AG04450 (cell line): ENCODE results near the gene COL26A1. TPM values are rescaled to one million over a fixed set of nuclear protein-coding genes. Genes with fewer than 3 reads are reported as not detected.
"Not testable (repeated sequence)": the region's sequence is repeated elsewhere in the genome, so short reads cannot be mapped to it uniquely, and the experiment has no call there.

Experiments used
- CTCF ChIA-PET: fragments of 300-600, 350-600 bp; formaldehyde crosslinking; extraction: SDS; loops from one replicate; lab custom pipeline; 2022; ENCODE audit warnings: antibody characterized with exemption, inconsistent platforms; lab: Charles Lee
- POLR2A ChIA-PET: fragments of 350-600 bp; formaldehyde crosslinking; extraction: SDS; loops from one replicate; lab custom pipeline; 2021; ENCODE audit warnings: antibody characterized with exemption, inconsistent platforms; lab: Yijun Ruan, JAX
- DNase-seq: peaks from one replicate; pipeline ENCODE4 v3.0.0-alpha.2; 2011; ENCODE audit warnings: low read depth, low spot score
- H3K27ac ChIP-seq: one replicate; pipeline ENCODE4 v1.5.1; 2012; ENCODE audit warnings: low read depth, low read length, control low read depth
- H3K27me3 ChIP-seq: one replicate; pipeline ENCODE4 v1.6.0; 2012; ENCODE audit warnings: low read length; ENCODE audit not compliant: control insufficient read depth, insufficient read depth
- H3K4me3 ChIP-seq: 2 replicates; pipeline ENCODE4 v1.5.1; 2011; ENCODE audit warnings: mild to moderate bottlenecking, low read depth, low read length, control low read depth
- H3K9me3 ChIP-seq: 2 replicates; pipeline ENCODE4 v1.5.1; 2012; ENCODE audit warnings: low read length; ENCODE audit not compliant: control insufficient read depth, insufficient read depth
- polyA plus RNA-seq: library from polyadenylated mRNA; depleted of rRNA; stranded (reverse); fragments of >200 nt; gene quantifications from 2 replicates; pipeline ENCODE4 v1.2.3, GENCODE V29; 2011
- TF ChIP-seq, protein P1 (sequence below): IDR thresholded peaks from 2 replicates; pipeline ENCODE4 v1.5.1; 2011; ENCODE audit warnings: low read depth, low read length, control low read depth, inconsistent platforms

COL26A1 gene
- polyA plus RNA-seq, 1 experiment = 0.06 TPM

DNA sequence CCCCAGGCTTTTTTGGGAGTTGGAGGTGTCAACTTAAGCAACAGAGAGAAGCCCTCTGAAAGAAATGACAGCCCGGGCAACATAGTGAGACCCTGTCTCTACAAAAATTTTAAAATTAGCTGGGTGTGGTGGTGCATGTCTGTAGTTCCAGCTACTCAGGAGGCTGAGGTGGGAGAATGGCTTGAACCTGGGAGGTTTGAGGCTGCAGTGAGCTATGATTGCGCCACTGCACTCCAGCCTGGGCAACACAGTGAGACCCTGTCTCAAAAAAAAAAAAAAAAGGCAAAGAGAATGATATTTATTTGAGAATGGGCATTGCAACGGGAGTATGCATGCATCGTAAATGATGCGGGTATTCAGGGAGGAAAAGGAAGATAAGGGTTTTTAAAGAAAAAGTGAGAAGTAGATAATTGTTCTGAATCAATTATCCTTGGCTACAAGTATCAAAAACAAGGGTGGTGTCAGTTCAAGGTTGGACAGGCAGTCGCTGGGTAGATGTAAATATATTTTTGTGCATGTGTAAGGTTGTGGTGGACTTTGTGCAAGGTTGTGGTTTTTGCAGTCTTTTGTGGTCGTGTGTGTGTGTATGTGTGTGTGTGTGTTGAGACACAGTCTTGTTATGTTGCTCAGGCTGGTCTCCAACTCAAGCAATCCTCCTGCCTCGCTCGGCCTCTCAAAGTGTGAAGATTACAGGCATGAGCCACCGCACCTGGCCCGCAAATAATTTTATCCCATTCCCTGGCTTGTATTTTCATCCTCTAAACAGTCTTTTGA lies 65.6 kb downstream of the COL26A1 start:
- Histone ChIP-seq H3K27me3 (peaks cover 3% of the 10 kb centered on the region), H3K27ac (no peak overlapping the region), H3K9me3 (no peaks in the 10 kb centered on the region), H3K4me3 (no peak overlapping the region)
- TF ChIP-seq, protein P1, sequence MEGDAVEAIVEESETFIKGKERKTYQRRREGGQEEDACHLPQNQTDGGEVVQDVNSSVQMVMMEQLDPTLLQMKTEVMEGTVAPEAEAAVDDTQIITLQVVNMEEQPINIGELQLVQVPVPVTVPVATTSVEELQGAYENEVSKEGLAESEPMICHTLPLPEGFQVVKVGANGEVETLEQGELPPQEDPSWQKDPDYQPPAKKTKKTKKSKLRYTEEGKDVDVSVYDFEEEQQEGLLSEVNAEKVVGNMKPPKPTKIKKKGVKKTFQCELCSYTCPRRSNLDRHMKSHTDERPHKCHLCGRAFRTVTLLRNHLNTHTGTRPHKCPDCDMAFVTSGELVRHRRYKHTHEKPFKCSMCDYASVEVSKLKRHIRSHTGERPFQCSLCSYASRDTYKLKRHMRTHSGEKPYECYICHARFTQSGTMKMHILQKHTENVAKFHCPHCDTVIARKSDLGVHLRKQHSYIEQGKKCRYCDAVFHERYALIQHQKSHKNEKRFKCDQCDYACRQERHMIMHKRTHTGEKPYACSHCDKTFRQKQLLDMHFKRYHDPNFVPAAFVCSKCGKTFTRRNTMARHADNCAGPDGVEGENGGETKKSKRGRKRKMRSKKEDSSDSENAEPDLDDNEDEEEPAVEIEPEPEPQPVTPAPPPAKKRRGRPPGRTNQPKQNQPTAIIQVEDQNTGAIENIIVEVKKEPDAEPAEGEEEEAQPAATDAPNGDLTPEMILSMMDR = no peak
- DNase-seq = no peak
- POLR2A ChIA-PET = no interaction called here
- CTCF ChIA-PET = no interaction called here

DNA sequence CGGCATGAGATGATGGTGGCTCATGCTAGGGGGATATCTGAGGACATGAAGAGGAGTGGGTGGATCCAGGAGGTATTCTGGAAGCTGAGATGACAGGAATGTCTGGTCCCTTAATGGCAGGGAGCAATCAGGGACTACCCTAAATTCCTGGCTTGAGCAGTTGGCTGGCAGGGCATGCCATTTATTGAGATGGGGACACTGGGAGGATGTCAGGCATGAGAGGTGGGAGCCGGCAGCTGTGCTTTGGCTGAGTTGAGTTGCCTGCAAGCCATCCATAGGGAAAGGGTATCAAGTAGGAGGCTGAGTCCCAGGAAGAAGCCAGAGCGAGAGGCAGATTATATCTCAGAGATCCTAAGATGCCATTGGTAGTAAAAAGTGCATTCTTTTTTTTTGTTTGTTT lies 69.6 kb downstream of the COL26A1 start:
- ChIA-PET POLR2A (no interaction called here), CTCF (interaction anchor here (1.4 kb wide), 1 partner anchor 8 kb away, joined by 4 read pairs; no protein-coding TSS in a partner anchor)
- no peak for DNase-seq
- H3K9me3 ChIP-seq = no peaks in the 10 kb centered on the region
- peaks cover 21% of the 10 kb centered on the region for H3K27me3 ChIP-seq
- no peak overlapping the region for H3K27ac ChIP-seq
- TF ChIP-seq, protein P1 = no peak
- no peak overlapping the region for H3K4me3 ChIP-seq

DNA sequence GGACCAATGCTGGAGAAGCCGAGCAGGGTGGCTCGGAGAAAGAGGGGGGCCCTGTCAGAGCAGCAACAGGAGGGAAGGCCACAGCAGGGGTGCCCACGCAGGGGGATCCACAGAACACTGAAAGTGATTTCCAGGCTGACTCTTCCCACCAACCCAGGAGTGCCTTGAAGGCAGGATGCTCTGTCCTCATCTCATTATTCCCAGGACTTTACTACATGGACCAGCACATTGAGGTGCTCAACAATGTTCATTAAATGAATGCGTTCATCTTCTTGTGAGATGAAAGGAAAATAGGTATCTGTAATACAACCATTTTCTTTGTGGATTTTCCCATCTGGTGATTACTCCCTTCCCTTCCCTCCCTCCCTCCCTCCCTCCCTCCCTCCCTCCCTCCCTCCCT lies 71.0 kb downstream of the COL26A1 start:
- CTCF ChIA-PET = no interaction called here
- no peak overlapping the region for H3K27ac ChIP-seq
- H3K4me3 ChIP-seq = no peak overlapping the region
- TF ChIP-seq, protein P1 = no peak
- peaks cover 21% of the 10 kb centered on the region for H3K27me3 ChIP-seq
- POLR2A ChIA-PET = interaction anchor here (0.7 kb wide), 1 partner anchor 102 kb away, joined by 3 read pairs; no protein-coding TSS in a partner anchor
- no peak for DNase-seq
- no peaks in the 10 kb centered on the region for H3K9me3 ChIP-seq

DNA sequence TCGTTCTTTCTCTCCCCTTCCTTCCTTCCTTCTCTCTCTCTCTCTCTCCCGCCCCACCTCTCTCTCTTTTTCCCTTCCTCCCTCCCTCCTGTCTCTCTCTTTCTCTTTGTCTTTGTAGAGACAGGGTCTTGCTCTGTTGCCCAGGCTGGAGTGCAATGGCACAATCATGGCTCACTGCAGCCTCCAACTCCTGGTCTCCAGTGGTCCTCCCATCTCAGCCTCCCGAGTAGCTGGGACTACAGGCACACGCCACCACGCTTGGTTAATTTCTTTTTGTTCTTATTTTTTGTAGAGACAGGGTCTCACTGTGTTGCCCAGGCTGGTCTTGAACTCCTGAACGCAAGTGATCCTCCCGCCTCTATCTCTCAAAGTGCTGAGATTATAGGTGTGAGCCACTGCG lies 71.5 kb downstream of the COL26A1 start:
- CTCF ChIA-PET, H3K27ac ChIP-seq, H3K4me3 ChIP-seq, H3K9me3 ChIP-seq, DNase-seq: not testable (repeated sequence)
- POLR2A ChIA-PET = interaction anchor here (0.7 kb wide), 1 partner anchor 101 kb away, joined by 3 read pairs; no protein-coding TSS in a partner anchor
- H3K27me3 ChIP-seq = peaks cover 21% of the 10 kb centered on the region

DNA sequence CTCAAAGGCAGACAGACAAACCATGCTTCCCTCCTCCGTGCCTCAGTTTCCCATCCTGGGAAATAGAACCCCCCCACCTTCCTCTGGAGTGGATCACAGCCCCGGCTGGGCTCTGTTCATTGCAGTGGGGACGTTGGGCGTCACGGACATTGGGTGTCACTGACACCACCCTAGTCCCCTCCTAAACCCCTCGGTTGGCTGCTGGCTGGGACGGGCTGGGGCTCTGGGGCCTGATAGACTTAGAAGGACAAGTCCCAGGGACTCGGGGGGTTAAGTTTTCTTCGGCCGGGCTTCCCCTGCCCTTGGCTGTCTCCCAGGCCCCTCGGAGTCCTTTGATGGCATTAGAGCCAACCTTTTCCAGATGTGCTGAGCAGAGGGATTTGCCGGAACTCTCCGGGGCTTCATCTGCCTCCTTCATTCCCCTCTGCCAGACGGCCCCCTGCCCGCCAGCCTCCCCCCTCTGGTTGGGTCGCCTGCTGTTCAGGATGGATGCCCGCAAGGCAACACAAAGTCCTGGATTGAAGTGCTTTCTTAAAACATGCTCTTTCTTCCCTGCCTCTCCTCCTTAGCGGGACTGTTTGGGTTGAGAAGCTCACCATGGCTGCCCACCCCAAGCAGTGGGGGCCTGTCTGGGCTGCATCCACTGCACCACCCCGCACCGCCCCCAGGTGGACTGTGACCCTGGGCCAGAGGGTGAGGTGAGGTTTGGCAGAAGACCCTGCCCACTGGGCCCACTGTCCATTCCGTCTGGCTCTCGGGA lies 73.0 kb downstream of the COL26A1 start:
- POLR2A ChIA-PET = no interaction called here
- TF ChIP-seq, protein P1 = no peak
- CTCF ChIA-PET = no interaction called here
- H3K27me3 ChIP-seq = peaks cover 21% of the 10 kb centered on the region
- no peak overlapping the region for H3K27ac ChIP-seq
- no peak for DNase-seq
- H3K9me3 ChIP-seq = no peaks in the 10 kb centered on the region
- H3K4me3 ChIP-seq = no peak overlapping the region
